GM19099 (cell line): ENCODE results near the gene HAGH.

ENCODE experiments used
- POLR2A ChIP-seq: IDR thresholded peaks from 3 replicates; pipeline ENCODE4 v1.6.1; 2011; ENCODE audit warnings: low read depth; ENCODE audit not compliant: insufficient read length; ENCODE audit errors: extremely low read depth

The HAGH gene

DNA sequence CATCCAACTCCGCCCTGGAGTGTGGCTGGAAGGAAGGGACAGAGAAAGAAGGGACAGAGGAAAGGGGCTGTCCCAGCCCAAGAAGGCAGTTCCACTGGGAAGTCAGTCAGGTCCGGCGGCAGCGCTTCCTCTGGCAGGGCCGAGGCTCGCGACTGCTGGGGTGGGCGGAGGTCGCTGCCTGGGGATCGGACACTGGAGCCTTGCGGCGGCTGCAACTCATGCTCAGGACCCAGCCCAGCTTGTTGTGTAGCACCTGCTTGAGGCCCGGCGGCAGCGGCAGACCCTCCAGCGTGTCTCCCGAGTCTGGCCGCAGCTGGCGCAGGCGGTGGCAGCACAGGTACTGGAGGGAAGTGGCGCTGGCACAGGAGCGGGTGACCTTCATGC, 49.6 kb downstream of the HAGH start:
- TF ChIP-seq POLR2A = no peak

DNA sequence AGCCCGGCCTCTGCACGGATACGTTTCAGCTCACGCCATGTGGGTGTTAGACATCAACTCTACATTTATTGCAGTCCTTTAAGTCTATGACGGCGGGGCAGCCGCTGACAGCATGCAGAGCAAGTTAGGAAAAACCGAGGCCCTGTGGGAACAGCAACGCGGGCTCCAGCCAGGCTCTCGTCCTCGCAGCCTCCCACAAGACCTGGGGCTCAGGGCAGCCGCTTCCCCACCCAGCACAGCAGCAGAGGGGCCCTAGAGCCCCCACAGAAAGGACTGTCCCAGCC, 50.0 kb downstream of the HAGH start:
- TF ChIP-seq POLR2A = no peak

DNA sequence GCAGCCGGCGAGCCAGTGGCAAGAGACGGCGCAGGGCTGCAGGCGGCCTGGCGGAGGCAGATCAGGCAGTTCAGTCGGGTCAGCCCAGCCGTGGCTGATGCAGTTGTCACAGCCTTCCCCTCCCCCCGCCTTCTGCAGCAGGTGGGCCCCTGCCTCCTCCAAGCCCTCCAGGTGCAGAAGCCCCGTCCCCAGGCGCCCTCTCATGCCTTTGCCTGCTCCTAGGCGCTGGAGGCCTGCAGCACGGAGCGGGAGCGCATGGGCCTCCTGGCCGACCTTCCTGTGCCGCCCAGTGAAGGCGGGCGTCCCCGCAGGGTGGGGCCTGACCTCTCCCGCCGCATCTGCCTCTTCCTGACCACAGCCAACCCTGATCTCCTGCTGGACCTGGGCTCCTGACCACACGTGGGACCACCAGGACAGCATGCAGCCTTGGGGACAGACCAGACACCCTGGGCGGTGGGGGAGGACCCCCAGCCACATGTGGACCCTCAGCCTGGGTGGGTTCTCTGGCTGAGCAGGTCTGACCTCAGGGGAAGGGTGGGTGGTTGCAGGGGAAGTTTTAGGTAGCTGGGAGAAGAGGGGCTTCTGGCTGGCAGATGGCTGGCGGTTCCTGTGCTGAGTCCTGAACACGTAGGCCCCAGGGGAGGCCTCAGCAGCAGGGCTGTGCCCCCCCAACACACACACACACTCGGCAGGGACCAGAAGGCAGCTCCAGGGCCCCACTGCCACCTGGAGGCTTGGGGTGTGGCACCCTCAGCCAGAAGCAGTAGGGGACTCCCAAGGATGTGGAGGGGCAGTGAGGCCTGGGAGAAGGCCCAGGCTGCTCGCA, 50.6 kb downstream of the HAGH start:
- TF ChIP-seq POLR2A = no peak

DNA sequence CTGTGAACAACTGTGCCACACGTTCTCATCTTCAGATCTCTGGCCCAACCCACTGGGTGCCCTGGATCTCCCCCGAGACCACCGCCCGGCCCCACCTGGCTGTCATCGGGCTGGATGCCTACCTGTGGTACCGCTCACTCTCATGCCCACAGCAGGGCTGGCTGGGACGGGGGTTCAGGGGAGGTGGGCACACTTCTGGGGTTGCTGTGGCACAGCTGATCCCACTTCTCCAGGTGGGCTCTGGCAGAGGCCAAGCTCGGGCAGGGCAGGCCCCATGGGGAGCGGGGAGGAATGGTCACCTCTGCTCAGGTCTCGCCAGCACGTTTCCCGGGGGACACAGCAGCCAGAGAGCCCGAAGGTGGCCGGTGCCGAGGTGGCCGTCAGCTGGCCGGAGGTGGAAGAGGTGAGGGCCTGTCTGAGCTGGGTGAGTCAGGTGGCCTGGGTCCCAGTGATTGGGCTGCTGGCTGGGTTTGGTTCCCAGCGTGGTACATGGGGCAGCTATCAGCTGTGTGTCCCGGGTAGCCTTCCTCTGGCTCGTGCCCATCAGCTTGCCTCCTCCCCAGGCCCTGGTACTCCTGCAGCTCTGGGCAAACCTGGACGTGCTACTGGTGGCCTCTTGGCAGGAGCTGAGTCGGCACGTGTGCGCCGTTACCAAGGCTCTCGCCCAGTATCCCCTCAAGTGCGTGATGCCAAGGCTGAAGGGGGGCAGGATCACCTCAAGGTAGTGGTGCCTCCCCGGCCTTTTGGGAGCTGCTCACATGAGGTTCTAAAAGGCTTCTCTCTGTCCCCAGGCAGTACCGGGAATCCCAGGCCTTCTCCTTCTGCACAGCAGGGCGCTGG, 51.4 kb downstream of the HAGH start:
- no peak for TF ChIP-seq POLR2A

DNA sequence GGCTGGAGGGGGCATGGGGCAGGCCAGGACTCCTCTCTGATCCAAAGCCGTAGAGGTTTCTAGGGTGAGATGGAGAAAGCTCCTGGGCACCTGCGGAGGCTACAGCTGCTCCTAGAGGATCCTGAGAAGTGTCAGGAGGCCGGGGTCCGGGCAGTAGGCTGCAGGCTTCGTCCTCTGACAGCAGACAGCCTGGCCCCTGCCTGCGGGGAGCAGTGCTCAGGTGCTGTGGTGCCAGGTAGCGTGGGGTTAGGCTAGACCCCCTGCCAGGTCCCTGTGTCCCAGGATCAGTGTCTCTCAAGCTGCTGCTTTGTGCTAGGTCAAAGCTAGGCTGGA, 52.2 kb downstream of the HAGH start:
- TF ChIP-seq POLR2A = no peak

DNA sequence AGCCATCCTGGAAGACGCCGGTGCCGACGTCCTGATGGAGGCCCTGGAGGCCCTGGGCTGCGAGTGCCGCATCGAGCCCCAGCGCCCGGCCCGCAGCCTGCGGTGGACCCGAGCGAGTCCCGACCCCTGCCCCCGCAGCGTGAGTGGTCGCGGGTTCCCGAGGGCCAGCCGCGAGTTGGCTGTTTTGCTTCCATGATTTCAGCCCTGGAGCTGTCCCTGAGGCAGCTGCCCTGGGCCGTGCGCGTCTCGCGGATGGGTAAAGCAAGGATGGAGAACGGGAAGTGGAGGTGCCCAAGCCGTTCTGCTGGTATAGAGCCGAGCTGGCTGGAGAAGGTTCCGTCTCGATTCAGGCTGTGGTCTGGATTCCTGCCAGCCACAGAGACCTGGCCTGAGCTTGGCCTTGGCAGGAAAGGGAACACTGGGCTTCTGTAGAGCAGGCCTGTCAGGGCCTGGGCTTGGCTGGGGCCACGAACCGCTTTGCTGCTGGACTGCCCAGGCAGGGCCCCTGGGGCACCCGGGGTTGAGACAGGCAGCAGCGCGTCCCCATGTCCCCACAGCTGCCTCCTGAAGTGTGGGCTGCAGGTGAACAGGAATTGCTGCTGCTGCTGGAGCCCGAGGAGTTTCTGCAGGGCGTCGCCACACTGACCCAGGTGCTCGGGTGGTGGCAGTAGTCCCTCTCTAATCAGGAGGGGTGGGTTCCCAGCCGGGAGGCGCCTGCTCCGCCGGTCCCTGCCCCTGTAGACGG, 52.8 kb downstream of the HAGH start:
- TF ChIP-seq POLR2A = no peak

DNA sequence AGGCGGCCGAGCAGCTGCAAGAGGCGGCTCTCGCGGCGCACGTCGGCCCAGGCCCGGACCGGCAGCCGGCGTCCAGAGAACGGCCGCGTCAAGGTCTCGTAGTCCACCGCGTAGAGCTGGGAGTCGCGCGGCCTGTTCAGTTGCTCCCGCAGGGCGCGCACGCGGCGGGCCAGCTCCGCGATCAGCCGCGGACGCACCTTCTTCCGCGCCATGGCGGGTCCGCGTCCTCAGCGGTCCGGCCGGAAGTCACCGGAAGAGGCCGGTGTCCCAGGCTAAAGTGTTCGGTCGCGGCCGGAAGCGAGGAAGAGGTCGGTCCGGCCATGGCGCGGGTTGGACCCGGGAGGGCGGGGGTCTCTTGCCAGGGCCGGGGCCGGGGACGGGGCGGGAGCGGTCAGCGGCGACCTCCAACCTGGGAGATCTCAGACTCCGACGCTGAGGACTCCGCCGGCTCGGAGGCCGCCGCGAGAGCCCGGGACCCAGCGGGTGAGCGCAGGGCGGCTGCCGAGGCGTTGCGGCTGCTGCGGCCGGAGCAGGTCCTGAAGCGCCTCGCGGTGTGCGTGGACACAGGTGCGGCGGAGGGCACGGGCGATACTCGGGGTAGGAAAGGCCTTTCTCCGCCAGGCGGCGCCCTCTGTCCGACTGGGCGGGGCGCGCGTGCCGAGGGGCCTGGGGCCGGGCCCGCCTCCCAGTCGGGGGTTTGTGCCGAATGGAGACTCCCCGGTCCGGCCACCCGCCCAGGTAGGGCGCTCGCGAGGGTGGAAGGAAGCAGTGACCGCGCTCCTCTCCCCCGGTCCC, 53.5 kb downstream of the HAGH start, which contains the start of gene MRPS34:
TSS of gene MRPS34 (minus strand) at position 227 of the 795 bp plus-strand sequence. CDS start at position 212, 15 bp downstream.
- TF ChIP-seq POLR2A = peak; percentile 91

DNA sequence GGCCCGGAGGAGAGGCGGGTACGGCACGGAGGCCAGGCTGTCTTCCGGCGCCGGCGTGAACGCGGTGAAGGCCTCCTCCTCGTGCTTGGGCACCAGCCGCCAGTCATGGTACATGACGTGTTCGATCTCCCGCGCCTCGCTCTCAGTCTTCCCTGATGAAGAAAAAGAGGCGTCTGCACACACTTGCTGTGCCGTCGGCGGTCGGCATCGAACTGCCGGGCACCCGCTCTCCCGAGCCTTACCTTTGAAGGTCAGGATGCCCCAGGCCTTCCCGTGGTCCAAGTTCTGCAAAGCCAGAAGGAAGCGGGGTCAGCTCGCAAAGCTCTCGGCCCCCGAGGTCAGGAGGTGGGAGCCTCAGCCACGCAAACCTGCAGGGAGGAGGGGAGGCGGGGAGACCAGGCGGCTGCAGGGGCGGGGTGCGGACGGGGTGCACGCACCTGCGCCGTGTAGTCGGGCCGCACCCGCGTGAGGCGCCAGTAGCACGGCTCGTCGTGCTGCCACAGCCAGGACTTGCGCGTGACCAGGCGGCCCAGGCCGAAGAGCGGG, 54.2 kb downstream of the HAGH start, which contains the start of gene EME2:
TSS of gene EME2 (plus strand) at position 449 of the 546 bp plus-strand sequence. CDS start 418 bp downstream, outside the sequence.
- TF ChIP-seq POLR2A = no peak

DNA sequence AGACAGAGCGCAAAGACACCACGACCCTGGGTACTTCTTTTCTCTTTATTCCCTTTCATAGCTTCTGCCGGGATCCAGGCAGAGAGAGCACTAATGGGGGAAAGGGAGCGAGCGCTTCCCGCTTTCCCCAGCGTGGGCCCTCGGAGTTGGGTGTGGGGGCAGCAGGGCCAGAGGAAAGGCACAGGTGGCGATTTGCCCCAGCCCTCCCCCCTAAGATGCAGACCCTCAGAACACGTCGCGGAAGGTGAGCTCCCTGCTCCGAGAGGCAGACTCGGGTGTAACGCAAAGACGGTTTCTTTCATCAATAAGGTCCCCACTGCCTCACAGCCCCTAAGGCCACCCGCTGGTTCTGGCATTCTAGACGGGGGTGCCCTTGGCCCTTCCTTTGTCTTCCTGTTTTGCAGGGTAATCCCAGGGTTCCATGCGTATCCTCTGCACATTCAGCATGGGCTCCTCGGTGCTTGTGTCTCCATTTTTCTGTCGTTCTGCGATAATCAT, 54.7 kb downstream of the HAGH start:
- TF ChIP-seq POLR2A = no peak

DNA sequence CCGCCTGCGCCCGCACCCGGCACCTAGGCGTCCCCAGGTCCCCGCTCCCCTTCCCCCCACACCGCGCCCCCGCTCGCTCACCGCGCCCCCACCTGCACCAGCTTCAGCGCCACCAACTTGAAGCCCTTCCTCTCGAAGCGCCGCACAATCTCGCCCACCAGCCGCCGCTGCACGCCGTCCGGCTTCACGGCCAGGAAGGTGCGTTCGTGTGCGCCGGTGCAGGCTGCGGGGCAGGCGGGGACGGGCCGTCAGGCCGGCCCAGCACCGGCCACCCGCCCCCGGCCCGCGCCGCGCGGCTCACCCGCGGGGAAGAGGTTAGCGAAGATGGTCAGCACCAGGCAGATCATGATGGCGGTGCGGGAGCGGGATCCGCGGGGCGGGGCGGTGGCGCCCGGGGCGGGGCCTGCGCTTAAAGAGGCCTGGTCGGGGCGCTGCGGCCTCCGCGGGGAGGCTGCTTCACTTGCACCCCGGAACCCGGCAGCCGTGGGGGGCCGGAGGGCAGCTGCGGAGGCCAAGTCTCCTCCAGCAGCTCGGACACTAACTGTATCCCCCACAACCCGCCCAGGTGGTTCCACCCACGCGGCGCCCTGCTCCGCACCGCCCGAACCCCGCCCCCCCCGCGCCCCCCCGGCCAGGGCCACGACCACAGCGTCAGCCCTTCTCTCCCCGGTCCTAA, 55.3 kb downstream of the HAGH start, which contains the start of gene NME3:
TSS of gene NME3 (minus strand) at position 356 of the 676 bp plus-strand sequence. CDS start at position 347, 9 bp downstream.
- peak; percentile 45 for TF ChIP-seq POLR2A

DNA sequence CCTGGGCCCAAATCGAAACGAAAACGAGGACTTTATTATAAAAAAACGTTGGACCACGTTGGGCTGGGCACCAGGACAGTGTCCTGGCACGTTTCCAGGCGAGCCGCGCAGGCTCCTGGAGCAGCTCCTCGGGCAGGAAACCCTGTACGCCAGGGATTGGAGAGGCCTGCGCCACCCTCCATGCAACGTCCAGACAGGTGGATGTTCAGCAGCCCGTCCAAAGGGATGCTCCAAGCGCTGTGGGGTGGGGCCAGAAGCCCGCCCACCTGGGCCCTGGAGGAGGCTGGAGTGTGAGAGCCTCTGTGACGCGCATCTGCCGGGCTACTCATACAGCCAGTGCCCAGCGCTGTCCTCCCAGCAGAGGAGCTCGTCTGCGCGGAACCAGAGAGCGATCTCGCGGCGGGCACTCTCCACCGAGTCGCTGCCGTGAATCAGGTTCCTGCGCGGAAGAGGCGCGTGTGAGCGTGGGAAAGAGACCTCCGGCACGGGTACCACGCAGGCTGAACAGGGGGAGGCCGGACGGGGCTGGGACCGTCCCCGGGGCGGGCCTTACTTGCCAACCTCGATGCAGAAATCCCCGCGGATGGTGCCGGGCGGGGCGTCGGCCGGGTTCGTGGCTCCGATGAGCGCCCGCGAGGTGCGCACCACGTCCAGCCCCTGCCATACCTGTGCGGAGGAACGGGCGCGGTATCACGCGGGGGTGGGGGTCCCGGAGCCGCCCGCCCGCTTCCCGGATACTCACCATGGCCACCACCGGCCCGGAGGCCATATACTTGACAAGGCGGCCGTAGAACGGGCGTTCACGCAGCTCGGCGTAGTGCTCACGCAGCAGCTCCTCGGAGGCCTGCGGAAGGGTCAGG, 56.1 kb downstream of the HAGH start:
- no peak for TF ChIP-seq POLR2A
